GM12891 (cell line): ENCODE data around the gene MAMDC2.

Experiments
- POLR2A ChIP-seq: IDR thresholded peaks from 2 replicates; pipeline ENCODE4 v1.6.1; 2011; ENCODE audit warnings: low read depth, low read length, control low read depth
- POLR2AphosphoS5 ChIP-seq: IDR thresholded peaks from 2 replicates; pipeline ENCODE4 v1.6.1; 2011; ENCODE audit warnings: low read depth, low read length, control low read depth

GRCh38 chr9:70101265-70101664 lies 57.6 kb downstream of the MAMDC2 start:
- no peak for TF ChIP-seq POLR2A
- TF ChIP-seq POLR2AphosphoS5: no peak
